H9 (cell line): ENCODE data around the gene MAML3. TPM values are rescaled to one million over a fixed set of nuclear protein-coding genes. Genes with fewer than 3 reads are reported as not detected.

Experiments
- DNase-seq: peaks from one replicate; pipeline ENCODE4 v3.0.0-alpha.2; 2017
- H2AFZ ChIP-seq: one replicate; pipeline ENCODE4 v1.6.1; 2013; ENCODE audit warnings: mild to moderate bottlenecking, low read length, control low read depth, moderate library complexity
- H2AK5ac ChIP-seq: 2 replicates; pipeline ENCODE4 v1.6.1; 2013; ENCODE audit warnings: low read length, control low read depth, mixed read lengths; ENCODE audit not compliant: insufficient read length
- H2BK120ac ChIP-seq: one replicate; pipeline ENCODE4 v1.6.1; 2013; ENCODE audit warnings: low read depth, mild to moderate bottlenecking, low read length, control low read depth, inconsistent platforms; ENCODE audit not compliant: poor library complexity, severe bottlenecking
- H2BK12ac ChIP-seq: 2 replicates; pipeline ENCODE4 v1.6.1; 2013; ENCODE audit warnings: low read length, control low read depth, mixed read lengths, low read depth; ENCODE audit not compliant: insufficient read length
- H2BK15ac ChIP-seq: 2 replicates; pipeline ENCODE4 v1.6.1; 2013; ENCODE audit warnings: low read depth, low read length, control low read depth
- H2BK20ac ChIP-seq: one replicate; pipeline ENCODE4 v1.6.1; 2013; ENCODE audit warnings: low read depth, mild to moderate bottlenecking, low read length, control low read depth, inconsistent platforms; ENCODE audit not compliant: poor library complexity, severe bottlenecking
- H2BK5ac ChIP-seq: 2 replicates; pipeline ENCODE4 v1.6.1; 2013; ENCODE audit warnings: low read length, control low read depth, mixed read lengths; ENCODE audit not compliant: insufficient read length
- H3K14ac ChIP-seq: 2 replicates; pipeline ENCODE4 v1.6.1; 2013; ENCODE audit warnings: low read length, control low read depth; ENCODE audit not compliant: insufficient read depth
- H3K18ac ChIP-seq: 2 replicates; pipeline ENCODE4 v1.6.1; 2013; ENCODE audit warnings: low read depth, mild to moderate bottlenecking, mixed read lengths, low read length, control low read depth; ENCODE audit not compliant: insufficient read length
- H3K23ac ChIP-seq: 2 replicates; pipeline ENCODE4 v1.6.1; 2013; ENCODE audit warnings: low read length, control low read depth, mixed read lengths, low read depth; ENCODE audit not compliant: insufficient read length
- H3K23me2 ChIP-seq: 2 replicates; pipeline ENCODE4 v1.6.1; 2013; ENCODE audit warnings: low read depth, mild to moderate bottlenecking, mixed read lengths, low read length, control low read depth; ENCODE audit not compliant: insufficient read length, poor library complexity, severe bottlenecking
- H3K27ac ChIP-seq: 2 replicates; pipeline ENCODE4 v1.5.1; 2013; ENCODE audit warnings: low read length, control low read depth, mixed read lengths, low read depth; ENCODE audit not compliant: insufficient read length
- H3K27me3 ChIP-seq: 2 replicates; pipeline ENCODE4 v1.6.1; 2013; ENCODE audit warnings: low read length, control low read depth, inconsistent platforms; ENCODE audit not compliant: insufficient read depth
- H3K4ac ChIP-seq: 2 replicates; pipeline ENCODE4 v1.6.1; 2013; ENCODE audit warnings: low read depth, mild to moderate bottlenecking, control low read depth, inconsistent platforms, low read length, moderate library complexity
- H3K4me1 ChIP-seq: 2 replicates; pipeline ENCODE4 v1.6.1; 2013; ENCODE audit warnings: low read length, control low read depth, inconsistent platforms; ENCODE audit not compliant: insufficient read depth
- H3K4me2 ChIP-seq: 2 replicates; pipeline ENCODE4 v1.6.1; 2013; ENCODE audit warnings: low read length, control low read depth, mixed read lengths; ENCODE audit not compliant: insufficient read length, insufficient read depth
- H3K56ac ChIP-seq: 2 replicates; pipeline ENCODE4 v1.6.1; 2013; ENCODE audit warnings: low read depth, mild to moderate bottlenecking, mixed read lengths, low read length, control low read depth; ENCODE audit not compliant: insufficient read length
- H3K79me1 ChIP-seq: 2 replicates; pipeline ENCODE4 v1.6.1; 2013; ENCODE audit warnings: low read depth, mild to moderate bottlenecking, moderate library complexity, low read length, control low read depth, inconsistent platforms; ENCODE audit not compliant: insufficient read depth, poor library complexity, severe bottlenecking
- H3K79me2 ChIP-seq: 2 replicates; pipeline ENCODE4 v1.6.1; 2013; ENCODE audit warnings: low read length, control low read depth, inconsistent platforms; ENCODE audit not compliant: insufficient read depth
- H3K9ac ChIP-seq: 2 replicates; pipeline ENCODE4 v1.6.1; 2013; ENCODE audit warnings: low read length, control low read depth, mixed read lengths; ENCODE audit not compliant: insufficient read length; ENCODE audit errors: extremely low read depth
- H3K9me3 ChIP-seq: one replicate; pipeline ENCODE4 v1.6.1; 2013; ENCODE audit warnings: low read depth, low read length, inconsistent platforms; ENCODE audit not compliant: control insufficient read depth
- H3T11ph ChIP-seq: one replicate; pipeline ENCODE4 v1.6.1; 2013; ENCODE audit warnings: mild to moderate bottlenecking, low read length, control low read depth, inconsistent platforms
- H4K20me1 ChIP-seq: one replicate; pipeline ENCODE4 v1.6.1; 2013; ENCODE audit not compliant: control insufficient read depth, insufficient read length, insufficient read depth
- H4K5ac ChIP-seq: 2 replicates; pipeline ENCODE4 v1.6.1; 2013; ENCODE audit warnings: low read depth, mild to moderate bottlenecking, mixed read lengths, low read length, control low read depth; ENCODE audit not compliant: insufficient read length
- H4K8ac ChIP-seq: replicated peaks from 2 replicates; pipeline ENCODE4 v1.6.1; 2013; ENCODE audit warnings: low read length, control low read depth, mixed read lengths, low read depth; ENCODE audit not compliant: insufficient read length
- H4K91ac ChIP-seq: 2 replicates; pipeline ENCODE4 v1.6.1; 2013; ENCODE audit warnings: low read depth, mild to moderate bottlenecking, moderate library complexity, mixed read lengths, low read length, control low read depth; ENCODE audit not compliant: insufficient read length
- H3K27ac Mint-ChIP-seq, 3 experiments: 2 replicates in 2 of 3; 3 replicates in 1 of 3; pipeline ENCODE4 v1.8.0; 2020 to 2021; ENCODE audit warnings: mixed read lengths in 3 of 3, mild to moderate bottlenecking in 1 of 3, moderate library complexity in 1 of 3
- H3K27me3 Mint-ChIP-seq: 2 replicates; pipeline ENCODE4 v1.8.0; 2021; ENCODE audit warnings: low read depth, mild to moderate bottlenecking, moderate library complexity, mixed read lengths
- H3K36me3 Mint-ChIP-seq, 3 experiments: 2 replicates in 2 of 3; 3 replicates in 1 of 3; pipeline ENCODE4 v1.8.0; 2020 to 2021; ENCODE audit warnings: low read depth in 3 of 3, mixed read lengths in 3 of 3; ENCODE audit not compliant: insufficient read depth in 1 of 3
- H3K4me1 Mint-ChIP-seq, 2 experiments: 2 replicates each; pipeline ENCODE4 v1.8.0; 2020; ENCODE audit warnings: mixed read lengths in 2 of 2
- H3K4me3 Mint-ChIP-seq, 2 experiments: 2 replicates in 1 of 2; 3 replicates in 1 of 2; pipeline ENCODE4 v1.8.0; 2020 to 2021; ENCODE audit warnings: mild to moderate bottlenecking in 2 of 2, mixed read lengths in 2 of 2, moderate library complexity in 1 of 2
- H3K9me3 Mint-ChIP-seq, 2 experiments: 2 replicates in 1 of 2; 3 replicates in 1 of 2; pipeline ENCODE4 v1.8.0; 2020; ENCODE audit warnings: mild to moderate bottlenecking in 2 of 2, mixed read lengths in 2 of 2, moderate library complexity in 1 of 2
- WGBS: extraction: QIAGEN DNeasy Blood & Tissue Kit; methylation state at CpG from one replicate; pipeline ENCODE4 v1.1.7; 2013; ENCODE audit warnings: missing lambda C conversion rate, low lambda C conversion rate, mixed read lengths; ENCODE audit not compliant: insufficient read length; ENCODE audit errors: extremely low coverage; 5-methylcytosine and 5-hydroxymethylcytosine counted together
- total RNA-seq: library from RNA; stranded (reverse); gene quantifications from 2 replicates; pipeline ENCODE4 v1.2.1, GENCODE V29; 2021
- TF ChIP-seq, protein P1 (sequence below): fragments of 200-600 bp; sonication (generic); conservative IDR thresholded peaks from 3 replicates; pipeline ENCODE4 v1.8.0; 2021; ENCODE audit warnings: antibody characterized with exemption, mild to moderate bottlenecking

The MAML3 gene
- total RNA-seq, 1 experiment from 2014 or later, result 3.9 TPM

DNA sequence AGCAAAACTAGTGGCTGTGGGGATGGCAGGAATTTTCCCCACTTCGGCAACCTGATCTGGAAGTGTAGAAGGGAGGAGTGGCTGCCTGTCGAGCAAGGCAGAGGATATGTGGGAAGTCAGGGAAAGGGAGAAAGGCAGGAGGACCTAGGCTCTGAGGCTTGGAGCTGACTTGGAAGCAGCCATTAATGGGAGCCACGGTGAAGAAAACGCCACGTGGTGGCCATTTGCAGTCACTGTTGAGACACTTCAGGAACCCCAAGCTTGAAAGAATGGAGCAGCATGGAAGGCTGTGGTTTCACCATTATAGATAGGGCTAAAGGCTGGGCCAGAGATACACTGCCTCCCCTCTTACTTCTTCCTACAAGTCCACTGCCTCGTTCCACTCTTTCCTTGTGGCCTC, 41.8 kb upstream of the MAML3 start:
- Histone ChIP-seq H3K79me2 (no peaks in the 10 kb centered on the region), H2AFZ (no peak overlapping the region), H3K79me1 (no peaks in the 10 kb centered on the region), H3K9me3 (no peaks in the 10 kb centered on the region), H3K23ac (no peak overlapping the region), H4K20me1 (no peaks in the 10 kb centered on the region), H3K23me2 (no peaks in the 10 kb centered on the region), H4K91ac (no peak overlapping the region), H3K18ac (no peak overlapping the region), H3K4me2 (no peak overlapping the region), H3K56ac (no peak overlapping the region), H2AK5ac (no peak overlapping the region), H3K4me1 (no peaks in the 10 kb centered on the region), H4K8ac (no peak overlapping the region), H3K14ac (no peak overlapping the region), H4K5ac (no peak overlapping the region), H2BK5ac (no peak overlapping the region), H3T11ph (no peak overlapping the region), H3K27me3 (no peaks in the 10 kb centered on the region), H2BK12ac (no peak overlapping the region), H3K4ac (no peak overlapping the region), H3K27ac (no peak overlapping the region), H2BK15ac (no peak overlapping the region), H3K9ac (no peak overlapping the region), H2BK120ac (no peak overlapping the region), H2BK20ac (no peak overlapping the region)
- H3K27me3 Mint-ChIP-seq, result no peaks in the 10 kb centered on the region; the same call in 1 of the 2 replicates
- DNase-seq, result no peak
- H3K9me3 Mint-ChIP-seq, result no peaks in the 10 kb centered on the region; a peak in 3 of 5 replicates
- H3K4me1 Mint-ChIP-seq, result no peaks in the 10 kb centered on the region; a peak in 1 of 4 replicates
- WGBS, result no CpG with 5 or more reads among the region's 6 CpGs
- TF ChIP-seq, protein P1, sequence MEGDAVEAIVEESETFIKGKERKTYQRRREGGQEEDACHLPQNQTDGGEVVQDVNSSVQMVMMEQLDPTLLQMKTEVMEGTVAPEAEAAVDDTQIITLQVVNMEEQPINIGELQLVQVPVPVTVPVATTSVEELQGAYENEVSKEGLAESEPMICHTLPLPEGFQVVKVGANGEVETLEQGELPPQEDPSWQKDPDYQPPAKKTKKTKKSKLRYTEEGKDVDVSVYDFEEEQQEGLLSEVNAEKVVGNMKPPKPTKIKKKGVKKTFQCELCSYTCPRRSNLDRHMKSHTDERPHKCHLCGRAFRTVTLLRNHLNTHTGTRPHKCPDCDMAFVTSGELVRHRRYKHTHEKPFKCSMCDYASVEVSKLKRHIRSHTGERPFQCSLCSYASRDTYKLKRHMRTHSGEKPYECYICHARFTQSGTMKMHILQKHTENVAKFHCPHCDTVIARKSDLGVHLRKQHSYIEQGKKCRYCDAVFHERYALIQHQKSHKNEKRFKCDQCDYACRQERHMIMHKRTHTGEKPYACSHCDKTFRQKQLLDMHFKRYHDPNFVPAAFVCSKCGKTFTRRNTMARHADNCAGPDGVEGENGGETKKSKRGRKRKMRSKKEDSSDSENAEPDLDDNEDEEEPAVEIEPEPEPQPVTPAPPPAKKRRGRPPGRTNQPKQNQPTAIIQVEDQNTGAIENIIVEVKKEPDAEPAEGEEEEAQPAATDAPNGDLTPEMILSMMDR, result no peak
- H3K36me3 Mint-ChIP-seq, result no peaks in the 10 kb centered on the region
- no peak overlapping the region for H3K27ac Mint-ChIP-seq
- no peak overlapping the region for H3K4me3 Mint-ChIP-seq
